Right atrium auricular region (tissue), 2 donors: ENCODE results near the gene RAB3IL1. TPM values are rescaled to one million over a fixed set of nuclear protein-coding genes. Genes with fewer than 3 reads are reported as not detected.

Source experiments
- DNase-seq: peaks from one replicate; pipeline ENCODE4 v3.0.0-alpha.2; 2019; ENCODE audit warnings: low spot score
- H3K27ac ChIP-seq, 2 donors: fragments of 200-600 bp; sonication (generic); 1 replicate in 1 of 2; 2 replicates in 1 of 2; pipeline ENCODE4 v1.5.1; 2016 to 2019
- H3K27me3 ChIP-seq, 2 donors: fragments of 200-600 bp; sonication (generic); one replicate each; pipeline versions ENCODE4 v1.5.1 to v1.6.0; 2017 to 2019
- H3K36me3 ChIP-seq: fragments of 200-600 bp; sonication (generic); one replicate; pipeline ENCODE4 v1.5.1; 2016
- H3K4me1 ChIP-seq, 2 donors: fragments of 200-600 bp; sonication (generic); one replicate each; pipeline versions ENCODE4 v1.5.1 to v1.6.0; 2017 to 2019
- H3K4me3 ChIP-seq, 2 donors: fragments of 200-600 bp; sonication (generic); 1 replicate in 1 of 2; 2 replicates in 1 of 2; pipeline ENCODE4 v1.5.1; 2017 to 2019; ENCODE audit warnings: mild to moderate bottlenecking in 1 of 2, moderate library complexity in 1 of 2
- H3K9me3 ChIP-seq, 2 donors: fragments of 200-600 bp; sonication (generic); one replicate each; pipeline ENCODE4 v1.5.1; 2019
- CTCF ChIP-seq, 2 donors: fragments of 200-600 bp; sonication (generic); IDR thresholded peaks; one replicate each; pipeline ENCODE4 v1.5.1; 2019; ENCODE audit warnings: antibody characterized with exemption in 2 of 2
- total RNA-seq, 2 donors: library from RNA; depleted of rRNA; stranded (reverse); fragments of >200 nt; gene quantifications; one replicate each; pipeline ENCODE4 v1.1.0, GENCODE V29; 2016

Gene RAB3IL1
- total RNA-seq, 2 donors from 2014 or later = 4.3 to 16.8 TPM

DNA sequence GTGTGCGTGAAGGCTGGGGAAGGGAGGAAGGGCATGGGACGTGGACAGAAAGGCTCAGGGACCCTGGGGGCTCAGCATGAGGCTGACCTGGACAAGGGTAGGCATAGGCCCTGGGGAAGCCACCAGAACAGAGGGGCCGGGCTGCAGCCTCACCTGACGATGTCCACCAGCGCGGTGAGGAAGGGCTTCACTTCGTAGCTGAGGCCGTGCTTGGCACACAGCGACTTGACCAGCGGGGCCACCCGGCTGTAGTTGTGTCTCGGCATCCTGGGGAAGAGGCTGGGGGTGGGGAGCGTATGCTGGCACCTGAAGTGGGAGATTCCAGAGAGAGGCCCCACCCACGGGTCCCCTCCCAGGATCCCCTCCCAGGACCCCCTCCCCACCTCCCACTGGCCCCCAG lies 41.7 kb downstream of the RAB3IL1 start:
- no peaks in the 10 kb centered on the region for H3K9me3 ChIP-seq
- H3K27me3 ChIP-seq = no peaks in the 10 kb centered on the region
- no peak for TF ChIP-seq CTCF (IDR thresholded peaks at IDR 0.05)
- no peak overlapping the region for H3K27ac ChIP-seq
- H3K4me3 ChIP-seq = no peak overlapping the region
- peaks cover 0 to 31% of the 10 kb centered on the region in 2 donors for H3K4me1 ChIP-seq
- H3K36me3 ChIP-seq = peaks cover 46% of the 10 kb centered on the region
- DNase-seq = no peak

- DNase-seq = no peak
- no peaks in the 10 kb centered on the region for H3K27me3 ChIP-seq
- peaks cover 44% of the 10 kb centered on the region for H3K36me3 ChIP-seq
- TF ChIP-seq CTCF (IDR thresholded peaks at IDR 0.05) = no peak
- H3K4me3 ChIP-seq = no peak overlapping the region
- no peaks in the 10 kb centered on the region for H3K9me3 ChIP-seq
- peaks cover 0 to 33% of the 10 kb centered on the region in 2 donors for H3K4me1 ChIP-seq
- peak overlapping the region; percentile 51 to 67 for H3K27ac ChIP-seq
Measured at GRCh38 chr11:61874853-61875252, 42.5 kb downstream of the RAB3IL1 start.

DNA sequence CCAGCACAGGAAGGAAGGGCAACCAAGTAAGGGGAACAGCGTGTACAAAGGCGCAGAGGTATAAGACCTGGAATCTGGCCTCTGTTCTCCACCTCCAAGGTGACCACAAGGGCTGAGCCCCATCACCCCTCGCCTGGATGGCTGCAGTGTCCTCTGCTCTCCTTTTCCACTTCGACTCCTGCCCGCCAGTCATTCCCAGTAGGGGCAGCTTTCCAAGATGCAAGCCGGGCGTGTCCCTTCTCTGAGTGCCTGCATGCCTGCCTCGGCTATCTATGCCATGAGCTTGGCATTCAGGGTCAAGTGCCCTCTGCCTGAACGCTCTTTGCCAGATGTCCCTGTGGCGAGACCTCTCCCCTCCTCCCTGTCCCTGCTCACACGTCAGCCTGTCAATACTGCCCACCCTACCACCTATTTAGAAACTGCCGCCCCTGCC lies 43.0 kb downstream of the RAB3IL1 start:
- H3K27ac ChIP-seq = peak overlapping the region; percentile 51 to 67
- H3K9me3 ChIP-seq = no peaks in the 10 kb centered on the region
- H3K4me1 ChIP-seq = peaks cover 0 to 37% of the 10 kb centered on the region in 2 donors
- no peak for DNase-seq
- no peaks in the 10 kb centered on the region for H3K27me3 ChIP-seq
- H3K4me3 ChIP-seq = no peak overlapping the region
- TF ChIP-seq CTCF (IDR thresholded peaks at IDR 0.05) = no peak
- H3K36me3 ChIP-seq = peaks cover 39% of the 10 kb centered on the region

DNA sequence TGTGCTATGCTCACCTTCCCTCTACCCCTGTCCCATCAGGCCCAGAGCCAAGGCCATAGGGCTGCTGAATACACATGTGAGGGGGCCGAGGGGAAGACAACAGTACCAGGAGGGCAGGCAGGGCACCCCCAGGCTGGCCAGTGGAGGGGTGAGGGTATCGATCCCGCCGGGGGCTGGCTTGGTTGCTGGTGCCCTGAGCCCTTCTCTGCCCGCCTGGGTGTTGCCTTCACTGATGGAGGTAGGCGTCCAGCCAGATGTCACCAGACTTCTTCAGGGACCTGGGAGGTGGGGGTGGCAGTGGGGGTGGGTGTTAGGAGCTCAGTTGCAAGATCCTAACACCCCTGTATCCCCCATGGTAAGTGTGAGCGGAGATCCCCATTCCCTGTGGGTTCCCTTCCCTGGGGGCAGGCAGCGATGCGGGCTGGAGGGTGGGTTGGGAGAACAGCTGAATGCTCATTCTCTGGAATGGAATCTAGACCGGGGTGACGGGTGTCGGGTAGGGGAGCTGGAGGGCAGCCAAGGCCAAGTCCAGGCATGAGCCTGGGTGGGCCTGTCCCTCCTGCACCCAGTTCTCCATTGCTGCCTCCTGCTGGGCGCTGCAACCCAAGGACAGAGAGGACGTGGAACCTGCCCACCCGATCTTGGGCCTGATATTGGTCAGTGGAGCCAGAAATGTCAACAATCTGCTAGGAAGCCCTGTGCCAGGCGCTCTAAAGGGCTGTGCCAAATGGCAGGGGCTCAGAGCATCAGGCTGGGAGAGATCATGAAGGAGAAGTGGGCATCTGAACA lies 43.6 kb downstream of the RAB3IL1 start:
- no peaks in the 10 kb centered on the region for H3K9me3 ChIP-seq
- H3K4me3 ChIP-seq = no peak overlapping the region
- H3K36me3 ChIP-seq = peaks cover 33% of the 10 kb centered on the region
- peak overlapping the region; percentile 51 to 67 for H3K27ac ChIP-seq
- H3K4me1 ChIP-seq = peaks cover 0 to 41% of the 10 kb centered on the region in 2 donors
- no peak for DNase-seq
- no peaks in the 10 kb centered on the region for H3K27me3 ChIP-seq
- TF ChIP-seq CTCF (IDR thresholded peaks at IDR 0.05) = no peak

- peaks cover 26% of the 10 kb centered on the region for H3K36me3 ChIP-seq
- H3K4me1 ChIP-seq = peaks cover 0 to 41% of the 10 kb centered on the region in 2 donors
- H3K27me3 ChIP-seq = no peaks in the 10 kb centered on the region
- no peak overlapping the region for H3K4me3 ChIP-seq
- no peak overlapping the region for H3K27ac ChIP-seq
- no peak for DNase-seq
- TF ChIP-seq CTCF (IDR thresholded peaks at IDR 0.05) = no peak
- H3K9me3 ChIP-seq = no peaks in the 10 kb centered on the region
Measured at GRCh38 chr11:61872935-61873565, 44.3 kb downstream of the RAB3IL1 start.
